GM19193 (cell line): Measurements from ENCODE around the gene EYA2.

Experiments used
- POLR2A ChIP-seq: IDR thresholded peaks from 4 replicates; pipeline ENCODE4 v1.6.1; 2011; ENCODE audit not compliant: insufficient read depth, insufficient read length; ENCODE audit errors: extremely low read depth

EYA2 gene

DNA sequence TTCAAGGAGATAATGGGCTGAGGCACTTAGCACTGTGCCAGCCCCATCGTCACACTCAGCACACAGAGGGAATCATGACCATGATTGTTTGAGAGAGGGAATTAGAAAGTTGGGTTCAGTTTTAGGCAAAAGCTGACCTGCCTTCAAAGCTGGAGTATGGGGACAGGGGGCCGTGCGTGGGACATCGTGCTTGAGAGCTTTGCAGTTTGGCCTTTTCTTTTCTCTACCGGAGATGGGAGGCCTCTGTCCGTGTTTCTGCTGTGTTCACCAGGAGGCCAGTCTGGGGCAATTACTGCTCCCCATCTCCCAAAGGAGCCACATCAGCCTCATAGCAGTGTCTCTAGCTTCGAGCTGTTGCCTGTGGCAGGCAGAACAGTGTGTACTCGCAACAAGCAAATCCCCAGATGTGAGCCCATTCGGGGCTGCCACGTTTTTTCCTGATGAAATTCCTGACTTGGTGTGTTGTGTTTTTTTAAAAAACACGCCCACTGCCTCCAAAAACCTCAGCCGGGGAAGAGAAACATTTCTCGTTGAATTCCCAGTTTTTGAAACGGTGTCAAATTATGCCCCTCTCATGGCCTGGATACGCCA is 20.2 kb downstream of the EYA2 start:
- TF ChIP-seq POLR2A = no peak

DNA sequence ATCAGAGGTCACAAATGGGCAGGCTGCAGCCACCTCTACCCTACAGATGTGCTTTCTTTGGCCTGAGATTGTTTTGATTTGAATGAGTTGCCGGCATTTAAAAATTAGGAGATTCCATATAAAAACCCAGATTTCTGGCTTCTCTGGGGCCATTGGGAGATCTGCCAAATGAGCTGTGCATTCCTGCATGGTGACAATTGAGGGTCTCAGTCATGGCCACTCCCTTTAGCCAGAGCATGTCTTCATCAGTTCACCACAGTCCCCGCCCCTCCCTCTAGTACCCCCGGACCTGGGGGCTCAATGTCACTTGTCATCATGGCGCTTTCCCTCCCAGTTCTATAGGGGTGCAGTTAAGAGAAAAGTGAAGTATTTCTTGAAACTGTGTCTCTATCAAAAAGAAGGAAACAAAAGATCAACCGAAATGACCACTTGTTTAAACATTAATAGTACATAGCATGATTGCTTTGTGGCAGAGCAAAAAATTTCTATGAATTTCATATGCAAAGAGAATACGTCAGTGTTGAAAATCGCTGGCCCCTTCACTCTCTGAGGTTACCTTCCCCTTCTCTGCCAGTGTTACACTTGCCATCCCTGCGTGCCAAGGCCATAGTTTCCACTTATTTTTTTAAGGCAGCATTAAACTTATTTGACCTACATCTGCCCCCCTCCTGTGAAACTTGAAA is 21.1 kb downstream of the EYA2 start:
- no peak for TF ChIP-seq POLR2A

DNA sequence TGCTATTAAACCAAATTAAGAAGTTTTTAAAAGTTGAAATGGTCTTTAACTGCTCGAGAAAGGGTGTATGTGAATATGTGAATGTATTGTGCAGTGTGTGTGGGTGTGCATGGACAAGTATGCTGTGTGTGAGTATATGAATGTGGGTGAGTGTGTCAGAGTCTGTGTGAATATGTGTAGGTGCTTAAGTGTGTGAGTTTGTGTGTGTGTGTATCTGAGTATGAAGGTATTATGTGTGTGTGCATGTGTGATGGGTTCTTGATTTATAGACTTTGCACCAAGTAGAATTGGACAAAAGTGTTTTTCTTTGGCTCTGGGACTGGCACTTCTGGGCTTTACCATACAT is 21.6 kb downstream of the EYA2 start:
- TF ChIP-seq POLR2A = no peak

DNA sequence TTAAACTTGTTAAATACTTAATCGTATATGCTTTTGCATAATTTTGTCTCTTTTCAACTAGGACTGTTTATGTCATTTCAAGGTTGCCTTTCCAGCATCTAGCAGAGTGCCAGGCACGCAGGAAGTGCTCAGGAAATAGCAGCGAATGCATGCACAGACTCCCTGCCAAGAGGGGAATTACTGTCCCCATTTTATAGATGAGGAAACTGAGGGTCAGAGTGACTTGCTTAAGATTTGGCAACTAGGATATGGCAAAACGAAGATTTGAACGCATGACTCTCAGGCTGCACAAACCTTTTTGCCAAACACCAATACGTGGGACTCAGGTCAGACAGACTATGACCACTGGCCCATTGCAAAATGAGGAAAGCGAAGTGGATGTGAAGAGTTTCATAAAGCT is 22.5 kb downstream of the EYA2 start:
- TF ChIP-seq POLR2A = no peak

- no peak for TF ChIP-seq POLR2A
Observed at GRCh38 chr20:46920114-46920513, 25.5 kb downstream of the EYA2 start.

- no peak for TF ChIP-seq POLR2A
Observed at GRCh38 chr20:46923550-46923949, 28.9 kb downstream of the EYA2 start.

DNA sequence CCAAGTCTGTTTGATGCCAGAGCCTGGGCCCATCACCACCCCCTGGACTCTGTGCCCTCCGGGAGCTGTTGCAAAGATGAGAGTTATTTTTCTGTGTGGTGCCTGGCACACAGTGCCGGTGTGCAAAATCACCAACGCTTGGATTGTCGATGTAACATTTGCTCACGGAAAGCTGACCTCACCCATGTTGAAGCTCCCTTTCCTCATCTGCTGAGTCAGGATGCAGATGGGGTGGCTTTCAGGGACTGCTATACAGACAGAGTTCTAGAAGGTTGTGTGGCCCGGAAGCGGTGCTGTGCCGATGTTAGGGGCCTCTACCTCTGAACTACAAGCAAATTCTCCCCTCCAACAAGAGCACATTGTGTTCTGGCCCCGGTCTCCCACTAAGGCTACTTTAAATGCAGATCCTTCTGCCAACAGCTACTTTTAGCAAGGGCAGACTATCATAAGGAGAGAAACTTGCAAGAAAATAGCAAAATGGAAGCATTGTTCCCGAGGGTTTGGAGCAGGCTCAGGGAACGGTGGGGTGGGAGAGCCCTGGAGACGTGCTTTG is 34.0 kb downstream of the EYA2 start:
- no peak for TF ChIP-seq POLR2A

GRCh38 chr20:46929902-46930301 is 35.3 kb downstream of the EYA2 start:
- TF ChIP-seq POLR2A = no peak

- TF ChIP-seq POLR2A = no peak
Observed at GRCh38 chr20:46930640-46931339, 36.1 kb downstream of the EYA2 start.

- TF ChIP-seq POLR2A = no peak
Observed at GRCh38 chr20:46931699-46932098, 37.1 kb downstream of the EYA2 start.

- no peak for TF ChIP-seq POLR2A
Observed at GRCh38 chr20:46933150-46933549, 38.5 kb downstream of the EYA2 start.

DNA sequence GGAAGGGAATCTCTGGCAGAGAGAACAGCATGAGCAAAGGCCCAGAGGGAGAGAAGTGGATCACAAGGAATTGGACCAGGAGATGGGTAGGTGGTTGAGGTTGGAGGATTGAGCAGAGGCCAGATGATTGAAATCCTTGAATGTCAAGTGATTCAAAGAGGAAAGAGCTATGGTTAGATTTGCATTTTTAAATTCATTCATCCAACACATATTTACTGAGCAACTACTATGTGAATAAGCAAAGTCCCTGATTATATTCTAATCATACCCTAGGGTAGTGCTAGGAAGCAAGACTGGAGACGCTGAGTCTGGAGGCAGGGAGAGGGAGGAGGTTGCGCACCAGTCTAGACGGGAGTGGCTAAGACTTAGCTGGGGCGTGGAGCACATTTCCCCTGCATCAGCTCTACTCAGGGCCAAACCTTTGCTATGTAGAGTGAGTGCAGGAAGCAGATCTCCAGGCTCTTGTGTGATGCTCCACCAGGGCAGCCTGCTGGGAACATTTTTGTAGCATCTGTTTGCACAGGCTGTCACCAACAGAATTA is 40.2 kb downstream of the EYA2 start:
- no peak for TF ChIP-seq POLR2A

- no peak for TF ChIP-seq POLR2A
Observed at GRCh38 chr20:46935394-46936017, 40.9 kb downstream of the EYA2 start.

DNA sequence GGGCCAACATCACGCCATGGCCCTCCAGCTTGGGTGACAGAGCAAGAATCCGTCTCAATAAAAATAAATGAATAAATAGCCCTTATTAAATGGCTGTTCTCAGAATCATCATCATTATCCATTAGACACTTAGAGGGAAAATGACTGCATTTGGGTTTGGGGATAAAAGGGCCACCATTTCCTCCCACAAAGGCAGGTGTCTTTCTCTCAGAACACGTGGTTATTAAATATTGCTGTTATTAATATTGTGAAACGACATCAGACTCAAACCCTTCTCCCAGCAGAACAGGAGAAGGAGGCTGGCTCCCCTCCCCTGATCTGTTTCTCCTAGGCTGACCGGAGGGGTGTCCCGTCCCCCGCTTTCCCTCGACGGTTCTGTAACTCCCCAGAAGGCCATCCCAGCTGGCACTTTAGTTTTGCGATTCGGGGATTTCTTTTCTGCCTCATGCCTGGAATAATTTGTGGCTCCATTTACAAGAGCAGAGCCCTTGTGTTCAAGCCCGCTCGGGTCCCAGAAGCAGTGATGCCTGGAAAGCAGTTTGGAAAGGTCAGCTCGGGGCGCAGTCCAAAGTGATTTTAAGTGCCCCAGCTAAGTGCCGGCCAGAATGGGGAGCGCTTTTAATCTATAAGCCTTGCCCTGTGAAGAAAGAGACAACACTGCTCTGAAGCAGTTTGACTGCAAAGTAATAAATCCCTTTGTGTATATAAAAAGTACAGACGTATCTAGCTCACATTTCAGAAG is 41.9 kb downstream of the EYA2 start:
- TF ChIP-seq POLR2A = no peak

DNA sequence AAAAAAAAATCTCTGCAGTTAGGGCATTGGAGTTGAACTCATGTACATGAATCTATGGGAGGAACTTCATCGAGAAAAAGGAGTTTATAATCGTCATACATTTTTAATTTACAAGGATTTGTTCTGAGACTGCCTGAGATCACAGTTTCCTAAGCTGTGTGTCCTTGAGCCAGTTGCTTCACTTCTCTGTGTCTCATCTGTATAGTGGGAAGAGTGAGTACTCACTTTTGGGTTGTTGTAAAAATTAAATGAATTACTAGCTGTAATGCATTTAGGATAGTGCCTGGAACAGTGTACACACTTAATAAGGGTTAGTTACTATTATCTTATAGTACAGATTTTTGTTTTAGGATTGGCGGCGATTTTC is 42.5 kb downstream of the EYA2 start:
- TF ChIP-seq POLR2A = no peak
